ENCODE data around the gene KNSTRN.

DNA sequence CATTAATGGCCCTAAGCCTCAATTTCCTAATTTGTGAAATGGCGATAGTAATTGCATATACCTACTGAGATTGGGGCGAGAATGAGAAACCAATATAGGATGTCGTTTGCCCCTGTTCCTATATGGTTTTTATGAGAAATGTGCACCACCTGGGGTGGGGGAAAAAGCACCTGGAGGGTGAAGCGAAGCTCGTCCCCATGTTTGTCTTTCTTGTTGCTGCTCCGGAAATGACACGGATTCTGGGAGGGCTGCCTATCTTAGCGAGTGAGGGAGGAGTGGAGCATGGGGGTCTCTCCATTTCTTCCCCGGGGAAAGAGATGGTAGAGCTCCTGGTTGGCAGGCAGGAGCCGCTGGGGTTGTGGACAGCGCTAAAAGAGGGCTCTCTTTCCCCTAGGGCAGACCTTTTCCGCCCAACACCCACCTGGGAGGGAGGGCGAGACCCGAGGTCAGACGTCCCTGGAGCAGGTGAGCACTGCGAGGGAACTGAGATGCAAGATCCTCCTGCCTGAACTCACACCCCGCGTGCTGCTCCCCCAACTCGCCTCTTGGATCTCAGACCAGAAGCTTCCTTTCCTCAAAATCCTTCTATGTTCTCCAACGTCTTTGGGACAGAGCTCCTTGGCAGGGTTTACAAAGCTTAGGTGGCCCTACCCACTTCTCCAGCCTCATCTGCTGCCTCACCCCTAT is 52.6 kb downstream of the KNSTRN start:
- TF ChIP-seq POLR2AphosphoS5 (IDR thresholded peaks at IDR 0.05; ENCODE audit: low read depth, low read length) (no peak), PAX5 (IDR thresholded peaks at IDR 0.05; ENCODE audit: insufficient read depth, low read length, severe bottlenecking) (no peak), TAF1 (IDR thresholded peaks at IDR 0.05; ENCODE audit: low read depth, low read length) (no peak), POLR2A (IDR thresholded peaks at IDR 0.05; ENCODE audit: low read depth, low read length) (no peak), SPI1 (IDR thresholded peaks at IDR 0.05; ENCODE audit: low read depth, low read length) (no peak), POU2F2 (IDR thresholded peaks at IDR 0.05; ENCODE audit: low read depth, low read length) (no peak)
